GM12865 (cell line): ENCODE measurements around the gene ISCA2.

Experiments used
- DNase-seq: peaks from one replicate; pipeline ENCODE4 v3.0.0; 2010; ENCODE audit warnings: low read depth
- H3K4me3 ChIP-seq: 2 replicates; pipeline ENCODE4 v1.5.1; 2011; ENCODE audit warnings: mild to moderate bottlenecking, low read depth, low read length, control low read depth
- TF ChIP-seq, protein P1 (sequence below): IDR thresholded peaks from 2 replicates; pipeline ENCODE4 v1.5.1; 2011; ENCODE audit warnings: low read length, control low read depth, low read depth, inconsistent platforms; ENCODE audit not compliant: insufficient read depth; ENCODE audit errors: missing control alignments

The ISCA2 gene

DNA sequence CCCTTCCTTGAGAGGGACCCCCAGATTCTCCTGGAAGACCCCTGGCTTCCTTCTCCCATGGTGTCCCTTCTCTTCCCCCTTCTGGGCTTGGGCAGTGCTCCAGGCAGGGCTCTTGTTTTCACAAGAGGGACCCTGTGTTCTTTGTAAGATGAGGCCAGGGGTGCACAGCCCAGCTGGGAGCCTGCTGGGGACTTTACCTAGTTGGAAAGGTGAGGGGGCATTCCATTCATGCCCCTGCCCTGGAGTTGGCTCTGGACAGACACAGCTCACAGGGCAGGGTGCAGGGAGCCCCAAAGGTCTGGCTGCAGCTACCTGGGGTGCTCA lies 31.2 kb downstream of the ISCA2 start:
- H3K4me3 ChIP-seq, result no peak overlapping the region
- TF ChIP-seq, protein P1, sequence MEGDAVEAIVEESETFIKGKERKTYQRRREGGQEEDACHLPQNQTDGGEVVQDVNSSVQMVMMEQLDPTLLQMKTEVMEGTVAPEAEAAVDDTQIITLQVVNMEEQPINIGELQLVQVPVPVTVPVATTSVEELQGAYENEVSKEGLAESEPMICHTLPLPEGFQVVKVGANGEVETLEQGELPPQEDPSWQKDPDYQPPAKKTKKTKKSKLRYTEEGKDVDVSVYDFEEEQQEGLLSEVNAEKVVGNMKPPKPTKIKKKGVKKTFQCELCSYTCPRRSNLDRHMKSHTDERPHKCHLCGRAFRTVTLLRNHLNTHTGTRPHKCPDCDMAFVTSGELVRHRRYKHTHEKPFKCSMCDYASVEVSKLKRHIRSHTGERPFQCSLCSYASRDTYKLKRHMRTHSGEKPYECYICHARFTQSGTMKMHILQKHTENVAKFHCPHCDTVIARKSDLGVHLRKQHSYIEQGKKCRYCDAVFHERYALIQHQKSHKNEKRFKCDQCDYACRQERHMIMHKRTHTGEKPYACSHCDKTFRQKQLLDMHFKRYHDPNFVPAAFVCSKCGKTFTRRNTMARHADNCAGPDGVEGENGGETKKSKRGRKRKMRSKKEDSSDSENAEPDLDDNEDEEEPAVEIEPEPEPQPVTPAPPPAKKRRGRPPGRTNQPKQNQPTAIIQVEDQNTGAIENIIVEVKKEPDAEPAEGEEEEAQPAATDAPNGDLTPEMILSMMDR, result no peak
- no peak for DNase-seq

DNA sequence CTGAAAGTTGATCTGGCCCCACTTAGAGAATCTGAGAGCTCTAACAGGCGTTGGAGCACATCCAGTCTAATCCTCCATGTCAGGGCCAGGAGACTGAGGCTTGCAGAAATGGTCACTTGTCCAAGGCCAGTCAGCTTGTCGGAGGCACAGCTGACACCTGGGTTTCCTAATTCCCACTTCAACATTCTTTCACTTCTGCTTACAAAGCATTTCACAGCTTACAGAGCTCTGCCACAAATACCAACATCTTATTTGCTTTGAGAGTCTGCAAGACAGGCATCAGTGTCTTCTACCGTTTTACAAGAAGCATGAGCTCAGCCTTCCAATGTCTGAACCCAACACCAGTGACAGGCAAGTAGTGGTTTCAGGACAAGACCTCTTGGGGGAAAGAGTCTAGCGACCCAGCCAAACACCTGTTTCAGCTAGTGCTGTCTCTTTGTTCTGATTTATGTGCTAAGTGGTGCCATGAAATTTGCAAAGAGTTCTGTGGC lies 31.8 kb downstream of the ISCA2 start:
- peak; percentile 51 for DNase-seq
- TF ChIP-seq, protein P1, result no peak
- no peak overlapping the region for H3K4me3 ChIP-seq

DNA sequence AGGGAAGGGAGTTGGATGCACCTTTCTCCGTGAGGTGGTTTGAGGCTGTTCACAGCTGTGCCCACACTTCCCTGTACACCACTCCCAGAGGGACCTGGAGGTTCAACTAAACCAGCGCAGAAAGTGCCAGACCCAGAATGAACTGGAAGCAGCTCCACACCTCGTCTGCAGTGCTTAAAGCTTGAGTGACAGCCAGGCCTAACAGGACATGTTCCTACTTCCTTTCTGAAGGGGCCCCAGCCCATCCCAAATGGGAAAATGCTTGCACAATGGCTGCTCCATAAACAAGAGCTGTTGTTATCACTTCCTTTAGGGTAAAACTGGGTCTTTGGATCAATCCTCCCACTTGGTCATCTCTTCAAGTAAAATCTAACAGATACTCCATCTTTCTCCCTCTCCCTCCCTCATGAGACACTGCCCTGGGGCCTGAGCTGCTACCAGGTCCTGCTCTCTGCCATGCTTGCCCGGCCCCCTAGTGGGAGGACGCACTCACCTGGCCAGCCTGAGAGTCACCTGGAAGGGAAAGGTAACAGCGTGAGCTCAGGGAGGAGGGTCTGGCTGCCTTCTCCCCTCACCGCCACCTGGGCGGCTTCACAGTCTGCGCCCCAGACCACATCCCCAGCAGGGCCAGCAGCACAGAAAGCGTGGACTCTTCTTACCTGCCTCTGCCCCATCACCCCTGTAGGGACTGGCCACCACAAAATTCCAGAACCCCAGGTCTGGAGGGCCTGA lies 33.5 kb downstream of the ISCA2 start:
- TF ChIP-seq, protein P1, result no peak
- no peak for DNase-seq
- H3K4me3 ChIP-seq, result no peak overlapping the region

- no peak for DNase-seq
- H3K4me3 ChIP-seq, result no peak overlapping the region
- TF ChIP-seq, protein P1, result no peak
Measured at GRCh38 chr14:74527736-74528280, 34.2 kb downstream of the ISCA2 start.

GRCh38 chr14:74528406-74528805 lies 34.8 kb downstream of the ISCA2 start:
- no peak for DNase-seq
- TF ChIP-seq, protein P1, result no peak
- no peak overlapping the region for H3K4me3 ChIP-seq

GRCh38 chr14:74528886-74529285 lies 35.3 kb downstream of the ISCA2 start:
- no peak for DNase-seq
- H3K4me3 ChIP-seq, result no peak overlapping the region
- TF ChIP-seq, protein P1, result no peak

GRCh38 chr14:74531006-74531405 lies 37.4 kb downstream of the ISCA2 start:
- DNase-seq, result no peak
- TF ChIP-seq, protein P1, result no peak
- no peak overlapping the region for H3K4me3 ChIP-seq
